ENCODE measurements around the gene PCARE.
A peak's percentile ranks its signal among the peaks of the same experiment; 100 is the strongest.

The PCARE gene

DNA sequence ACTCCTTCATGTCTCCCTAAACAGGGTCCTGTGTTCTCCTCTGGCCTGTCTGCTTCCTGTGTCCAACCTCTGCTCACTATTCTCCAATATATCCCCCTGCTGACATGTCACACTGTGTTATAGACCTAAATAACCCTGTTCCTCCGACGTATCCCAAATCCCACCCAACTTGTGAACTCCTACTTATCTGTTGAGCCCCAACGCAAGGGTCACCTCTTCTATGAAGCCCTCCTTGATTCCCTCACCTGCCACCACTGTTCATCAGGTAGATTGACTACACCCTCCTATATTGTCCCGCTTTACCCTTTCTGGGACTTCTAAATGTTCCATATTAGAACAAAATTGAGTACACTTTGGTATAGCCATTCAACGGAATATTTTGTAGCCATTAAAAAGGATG, 42.1 kb downstream of the PCARE start:
- no peak for DNase-seq

DNA sequence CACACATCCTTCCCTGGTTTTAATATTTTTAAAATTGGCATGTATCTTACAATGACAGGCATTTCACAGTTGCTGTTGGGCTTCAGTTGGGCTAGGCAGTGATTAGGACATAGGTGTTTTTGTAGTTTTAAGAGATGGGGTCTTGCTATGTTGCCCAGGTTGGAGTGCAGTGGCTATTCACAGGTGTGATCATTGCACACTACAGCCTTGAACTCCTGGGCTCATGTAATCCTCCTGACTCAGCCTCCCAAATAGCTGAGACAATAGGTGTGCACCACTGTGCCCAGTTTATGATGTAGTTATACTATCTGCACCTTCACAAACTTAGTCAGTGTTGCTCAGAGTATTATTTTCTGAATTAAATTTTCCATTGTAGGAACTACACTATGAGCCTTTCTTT, 43.3 kb downstream of the PCARE start:
- DNase-seq = no peak

DNA sequence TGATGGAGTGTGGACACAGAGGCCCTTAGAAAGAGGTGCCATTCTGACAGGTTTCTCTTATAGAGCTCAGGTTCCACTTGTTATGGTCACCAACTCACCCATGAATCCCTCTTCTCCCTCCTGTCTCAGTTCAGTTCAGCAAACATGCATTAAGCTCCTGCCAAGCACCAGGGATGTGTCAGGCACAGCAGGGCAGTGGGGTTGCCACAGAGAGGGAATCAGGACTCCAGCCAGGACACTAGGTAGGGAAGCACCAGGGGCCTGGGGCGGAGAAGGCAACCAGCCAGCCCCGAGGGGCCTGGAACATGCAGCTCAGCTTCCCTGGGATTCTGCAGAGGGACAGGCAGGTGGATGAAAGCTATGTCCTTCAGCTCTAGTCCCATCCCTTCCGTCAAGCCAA, 48.6 kb downstream of the PCARE start:
- DNase-seq = no peak

DNA sequence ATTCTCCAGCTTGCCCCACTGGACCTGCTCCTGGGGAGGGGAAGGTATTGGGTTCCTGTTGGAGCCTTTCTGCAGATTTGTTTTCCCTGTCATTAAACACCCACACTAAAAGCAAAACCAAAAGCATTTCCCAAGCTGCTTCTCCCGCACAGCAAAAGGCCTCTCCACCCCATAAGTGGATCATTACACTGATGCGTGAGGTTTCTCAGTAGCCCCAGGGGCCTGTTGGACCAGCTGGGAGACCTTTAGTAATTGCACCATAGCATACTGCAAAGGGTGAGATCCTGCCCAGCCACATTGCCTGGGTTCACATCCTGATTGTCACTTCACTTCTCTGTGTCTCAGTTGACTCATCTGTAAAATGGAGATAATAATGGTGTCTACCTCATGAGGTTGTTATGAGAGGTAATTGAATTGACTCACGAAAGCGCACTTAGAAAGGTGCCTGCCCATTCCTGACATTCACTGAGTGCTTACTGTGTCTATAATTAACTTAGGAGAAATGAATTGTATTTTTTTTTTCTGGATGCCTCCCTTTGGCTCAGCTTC, 49.4 kb downstream of the PCARE start:
- DNase-seq = no peak

DNA sequence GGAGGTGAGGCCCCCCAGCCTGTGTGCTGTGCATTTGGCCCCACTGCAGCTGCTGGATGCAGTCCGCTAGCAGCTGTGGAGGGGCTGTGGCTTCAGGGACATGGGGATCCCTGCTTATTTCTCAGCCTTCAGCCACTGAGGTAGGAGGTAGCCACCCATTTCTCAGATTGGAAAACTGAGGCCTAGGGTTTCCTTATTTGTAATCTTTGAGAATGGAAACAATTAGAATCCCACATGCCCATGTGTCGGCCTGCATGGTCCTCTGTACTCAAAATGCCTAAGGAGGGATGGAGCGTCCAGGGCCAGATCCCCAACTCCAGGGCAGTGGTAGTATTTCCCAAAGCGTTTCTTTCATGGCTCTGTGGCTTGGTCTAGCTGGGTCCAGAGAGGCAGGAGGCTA, 51.1 kb downstream of the PCARE start:
- DNase-seq = no peak

DNA sequence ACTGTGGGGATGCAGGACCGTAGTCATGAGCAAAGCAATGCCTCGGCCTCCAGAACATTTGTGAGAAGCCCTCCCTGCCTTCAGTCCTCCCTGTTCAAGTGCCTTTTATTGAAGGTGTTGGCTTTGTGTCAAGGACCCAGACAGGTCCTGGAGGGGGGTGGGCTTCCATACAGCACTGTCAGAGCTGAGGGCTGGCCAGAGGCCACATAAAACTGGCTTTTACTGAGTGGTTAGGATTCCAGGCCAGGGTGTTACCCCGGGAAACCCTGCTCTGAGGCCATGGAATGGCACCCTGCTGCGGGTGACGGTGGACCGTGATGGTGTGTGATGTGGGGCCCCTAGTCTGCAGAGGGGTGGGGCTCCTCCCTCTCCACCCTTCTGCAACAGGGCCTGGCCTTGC, 51.6 kb downstream of the PCARE start:
- DNase-seq = no peak

DNA sequence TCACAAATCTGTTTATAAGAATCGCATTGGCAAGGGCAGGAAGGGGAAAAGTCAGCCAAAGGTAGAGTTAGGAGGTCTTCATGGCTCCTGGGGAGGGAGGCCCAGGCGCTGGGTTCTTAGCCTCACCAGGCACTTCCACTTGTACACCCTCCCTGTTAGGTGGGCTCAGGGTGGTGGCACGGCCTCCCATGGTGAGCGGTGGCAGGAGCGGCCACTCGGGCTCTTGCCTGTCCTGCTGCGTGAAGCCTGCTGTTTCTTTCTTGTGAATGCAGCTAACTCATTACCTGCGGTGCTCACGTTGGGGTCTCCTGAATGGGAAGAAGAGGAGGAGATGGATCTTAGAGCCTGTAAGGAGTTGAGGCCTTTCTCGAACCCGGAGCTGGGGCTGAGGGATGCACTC, 52.4 kb downstream of the PCARE start:
- no peak for DNase-seq

DNA sequence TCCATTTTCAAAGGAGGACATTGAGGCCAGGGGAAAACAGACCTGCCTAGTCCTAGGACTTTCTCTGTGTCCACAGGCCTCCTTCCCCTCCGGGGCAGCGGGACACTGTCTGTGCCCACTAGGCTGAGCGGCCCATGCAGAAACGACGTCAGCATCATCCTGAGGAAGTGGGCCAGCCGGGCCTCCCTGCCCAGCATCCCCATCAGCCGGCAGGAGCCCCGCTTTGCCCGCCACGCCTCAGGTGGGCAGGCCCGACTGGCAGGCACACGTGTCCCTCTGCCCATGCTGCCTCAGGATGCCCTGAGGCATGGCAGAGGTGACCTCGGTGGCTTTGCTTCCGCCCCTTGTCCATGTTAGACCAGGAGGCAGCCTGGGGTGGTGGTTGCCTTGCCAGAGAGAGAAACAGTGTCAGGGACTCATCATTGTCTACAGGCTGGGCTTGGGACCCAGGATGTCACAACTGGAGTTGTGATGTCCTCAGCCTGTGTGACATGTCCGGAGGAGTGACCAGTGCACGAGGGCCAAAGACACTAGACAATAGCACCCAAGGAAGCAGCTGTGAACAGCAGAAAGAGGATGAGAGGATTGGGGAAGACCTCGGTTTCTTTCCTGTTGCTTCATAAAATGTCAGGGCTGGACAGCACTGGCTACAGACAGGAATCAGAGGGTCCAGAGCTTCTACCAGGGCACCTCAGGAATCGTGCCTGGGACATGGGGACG, 56.4 kb downstream of the PCARE start:
- no peak for DNase-seq

DNA sequence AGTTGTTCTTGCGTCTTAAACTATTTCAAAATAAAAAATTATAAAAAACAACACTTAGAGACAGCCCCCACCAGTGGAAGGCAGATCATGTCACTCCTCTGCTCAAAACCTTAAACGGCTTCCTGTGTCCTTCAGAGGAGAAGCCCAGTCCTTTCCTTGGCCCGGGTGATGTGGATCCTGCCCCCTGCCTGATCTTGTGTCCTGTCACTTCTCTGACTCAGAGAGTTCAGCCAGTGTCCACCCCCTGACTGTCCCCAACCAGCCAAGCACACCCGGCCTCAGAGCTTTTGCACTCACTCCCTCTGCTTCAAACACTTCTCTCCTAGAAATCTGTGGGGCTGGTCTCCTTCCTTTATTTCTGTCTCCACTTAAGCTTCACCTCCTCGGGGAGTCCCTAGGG, 57.8 kb downstream of the PCARE start:
- DNase-seq = no peak

DNA sequence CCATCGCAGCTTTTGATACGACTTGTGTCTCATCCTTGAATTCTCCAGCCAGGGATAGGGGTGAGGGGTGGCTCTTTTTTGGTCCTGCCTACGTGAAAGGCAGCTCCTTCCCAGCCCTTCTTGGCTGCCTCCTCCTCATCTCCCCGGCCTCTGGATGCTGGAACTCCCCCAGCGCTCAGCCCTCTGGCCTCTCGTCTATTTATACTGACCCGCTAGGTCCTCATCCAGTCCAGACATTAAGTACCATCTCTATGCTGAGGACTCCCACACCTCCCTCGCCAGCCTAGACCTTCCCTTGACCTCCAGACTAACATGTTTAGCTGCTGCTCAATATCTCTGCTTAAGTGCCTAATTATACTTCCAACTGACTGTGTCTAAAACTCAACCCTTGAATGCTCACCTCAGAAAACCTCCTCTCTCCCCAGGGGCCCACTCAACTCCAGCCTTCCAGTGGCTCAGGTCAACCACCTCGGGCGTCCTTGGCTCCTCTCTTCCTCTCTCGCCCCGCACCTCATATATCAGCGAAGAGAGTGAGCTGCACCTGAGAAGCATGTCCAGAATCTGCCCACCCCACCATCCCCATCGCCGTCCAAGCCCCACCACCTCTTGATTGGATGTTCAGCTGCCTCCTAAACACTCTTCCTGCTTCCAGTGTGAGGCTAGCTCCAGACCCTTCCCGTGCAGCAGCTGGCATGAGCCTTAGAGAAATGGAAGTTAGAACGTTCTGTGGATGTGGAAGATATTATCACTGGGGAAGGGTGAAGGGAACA, 58.4 kb downstream of the PCARE start:
- no peak for DNase-seq

DNA sequence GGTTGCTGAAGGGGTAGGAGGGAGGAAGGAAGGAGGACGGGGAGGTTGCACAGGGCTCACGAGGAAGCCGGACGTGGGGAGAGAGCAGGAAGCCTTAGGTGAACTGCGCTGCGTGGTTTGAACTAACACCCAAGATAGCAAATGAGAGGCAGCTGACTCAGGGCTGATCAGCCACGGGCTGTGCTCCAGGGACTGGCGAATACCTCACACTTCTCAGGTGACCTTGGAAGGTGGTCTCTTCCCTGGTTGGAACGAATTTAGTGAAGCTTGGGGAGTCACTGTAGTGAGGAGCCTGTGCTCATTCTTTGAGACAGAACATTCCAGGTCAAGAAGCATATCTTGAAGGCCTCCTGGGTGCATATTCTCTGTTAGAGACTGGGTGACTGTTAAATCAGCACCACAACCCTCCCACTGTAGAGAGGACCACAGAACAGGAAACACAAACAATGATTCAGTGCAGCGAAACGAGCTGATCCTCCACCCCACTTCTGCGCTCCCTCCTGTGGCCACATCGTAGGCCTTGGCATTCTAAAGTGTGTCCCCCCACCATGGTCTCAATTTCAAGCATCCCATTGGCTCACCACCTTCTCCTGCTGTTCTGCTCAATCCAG, 59.4 kb downstream of the PCARE start:
- DNase-seq = peak; percentile 62

DNA sequence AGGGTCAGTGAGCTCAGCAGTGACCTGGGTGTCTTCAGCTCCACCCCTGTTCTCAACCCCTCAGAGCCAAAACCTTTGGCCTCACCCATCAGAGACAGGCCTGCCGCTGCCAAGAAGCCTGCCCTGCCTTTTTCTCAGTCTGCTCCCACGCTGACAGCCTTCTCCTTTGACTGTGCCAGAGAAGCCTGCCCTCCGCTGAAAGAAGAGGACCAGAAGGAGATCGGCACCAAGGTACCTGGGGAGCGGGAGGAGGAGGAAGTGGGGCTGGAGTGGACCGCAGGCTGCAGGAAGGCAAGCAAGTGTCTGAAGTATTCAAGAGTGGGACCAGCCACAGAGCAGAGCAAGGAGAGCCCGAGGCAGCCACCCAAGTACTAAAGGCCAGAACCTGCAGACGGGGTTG, 60.0 kb downstream of the PCARE start:
- DNase-seq = no peak

DNA sequence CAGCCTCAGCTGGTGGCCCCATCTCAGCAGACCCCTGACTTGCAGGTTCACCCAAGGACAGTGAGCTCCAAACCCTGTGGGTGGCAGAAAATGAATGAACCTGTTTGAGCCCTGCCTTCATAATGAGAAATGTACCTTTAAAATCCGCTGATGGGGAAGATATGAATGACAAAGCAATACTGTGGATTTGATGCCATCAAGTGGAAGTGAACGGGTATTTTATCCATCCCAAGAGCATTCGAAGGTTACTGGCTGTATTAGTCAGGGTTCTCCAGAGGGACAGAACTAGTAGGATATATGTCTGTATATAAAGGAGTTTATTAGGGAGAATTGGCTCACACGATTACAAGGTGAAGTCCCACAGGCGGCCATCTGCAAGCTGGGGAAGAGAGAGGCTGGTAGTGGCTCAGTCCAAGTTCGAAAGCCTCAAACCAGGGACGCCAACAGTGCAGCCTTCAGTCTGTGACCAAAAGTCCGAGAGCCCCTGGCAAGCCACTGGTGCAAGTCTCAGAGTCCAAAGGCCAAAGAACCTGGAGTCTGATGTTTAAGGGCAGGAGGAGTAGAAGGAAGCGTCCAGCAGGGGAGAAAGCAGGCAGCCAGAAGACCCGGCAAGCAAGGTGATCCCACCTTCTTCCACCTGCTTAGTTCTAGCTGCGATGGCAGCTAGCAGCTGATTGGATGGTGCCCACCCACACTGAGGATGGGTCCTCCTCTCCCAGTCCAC, 61.1 kb downstream of the PCARE start:
- DNase-seq = no peak

DNA sequence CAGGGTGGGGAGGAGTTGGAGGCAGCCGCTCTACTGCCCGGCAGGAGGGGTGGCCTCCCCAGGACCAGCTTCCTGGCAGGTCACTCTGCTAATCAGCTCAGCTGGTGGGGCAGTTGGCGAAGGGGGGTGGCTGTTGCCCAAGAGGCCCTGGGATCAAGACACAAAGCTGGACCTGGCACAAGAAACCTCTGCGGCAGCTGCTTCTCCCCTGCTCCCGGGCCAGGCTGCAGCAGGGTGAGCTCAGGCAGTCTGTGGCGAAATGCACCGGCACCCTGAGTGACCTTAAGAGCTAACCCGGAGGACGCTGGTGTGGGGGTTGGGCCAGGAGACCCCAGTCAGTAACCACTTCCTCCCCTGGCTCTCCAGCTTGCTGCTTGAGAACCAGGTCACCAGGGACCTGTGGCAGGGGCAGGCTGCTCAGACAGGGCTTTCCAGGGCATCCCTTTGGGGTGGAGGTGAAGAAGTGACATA, 62.1 kb downstream of the PCARE start:
- DNase-seq = peak; percentile 65
